B cell (primary cell): ENCODE data around the gene SLC51B. TPM values are rescaled to one million over a fixed set of nuclear protein-coding genes. Genes with fewer than 3 reads are reported as not detected.

Experiments used
- polyA plus RNA-seq: library from polyadenylated mRNA; depleted of rRNA; stranded (reverse); fragments of >200 nt; gene quantifications from 2 replicates; pipeline ENCODE4 v1.2.3, GENCODE V29; 2012
- total RNA-seq, 2 donors: library from RNA; stranded (reverse); fragments of 120-200 nt in 1 of 2; gene quantifications; 1 replicate in 1 of 2; 2 replicates in 1 of 2; pipeline versions ENCODE4 v1.2.3 to v1.2.4, GENCODE V29; 2013 to 2022

Gene SLC51B
- total and polyA plus RNA-seq, 2 donors (not counting 1 experiment from before 2014, with no cell fraction given) = not detected

Other genes starting within 250 kb of the SLC51B start
- 2.0 and 2.8 TPM in 2 replicates for gene PIF1, start 219.7 kb upstream of the SLC51B start, total RNA-seq
- gene PIF1, start 219.7 kb upstream of the SLC51B start, polyA plus RNA-seq = 6.2 and 6.8 TPM in 2 replicates
- gene PLEKHO2, start 203.5 kb upstream of the SLC51B start, total RNA-seq = 23.1 and 25.4 TPM in 2 replicates
- 8.5 and 13.7 TPM in 2 replicates for gene PLEKHO2, start 203.5 kb upstream of the SLC51B start, polyA plus RNA-seq
- gene ANKDD1A, start 133.5 kb upstream of the SLC51B start, total RNA-seq = 2.2 and 2.6 TPM in 2 replicates
- 1.0 and 2.7 TPM in 2 replicates for gene ANKDD1A, start 133.5 kb upstream of the SLC51B start, polyA plus RNA-seq
- 94.4 and 95.5 TPM in 2 replicates for gene SPG21, start 55.5 kb upstream of the SLC51B start, total RNA-seq
- 43.7 and 52.2 TPM in 2 replicates for gene SPG21, start 55.5 kb upstream of the SLC51B start, polyA plus RNA-seq
- 14.3 and 15.5 TPM in 2 replicates for gene MTFMT, start 15.7 kb upstream of the SLC51B start, total RNA-seq
- 7.9 and 10.0 TPM in 2 replicates for gene MTFMT, start 15.7 kb upstream of the SLC51B start, polyA plus RNA-seq
- not detected in 2 replicates for gene RASL12, start 22.6 kb downstream of the SLC51B start, total RNA-seq
- gene RASL12, start 22.6 kb downstream of the SLC51B start, polyA plus RNA-seq = not detected in 2 replicates
- not detected in 2 replicates for gene KBTBD13, start 31.4 kb downstream of the SLC51B start, total RNA-seq
- gene KBTBD13, start 31.4 kb downstream of the SLC51B start, polyA plus RNA-seq = not detected in 2 replicates
- 18.4 and 19.9 TPM in 2 replicates for gene UBAP1L, start 69.8 kb downstream of the SLC51B start, total RNA-seq
- 8.4 and 8.5 TPM in 2 replicates for gene UBAP1L, start 69.8 kb downstream of the SLC51B start, polyA plus RNA-seq
- gene PDCD7, start 88.4 kb downstream of the SLC51B start, total RNA-seq = 43.2 and 47.0 TPM in 2 replicates
- 14.4 and 34.6 TPM in 2 replicates for gene PDCD7, start 88.4 kb downstream of the SLC51B start, polyA plus RNA-seq
- gene CLPX, start 140.0 kb downstream of the SLC51B start, total RNA-seq = 54.5 and 63.1 TPM in 2 replicates
- gene CLPX, start 140.0 kb downstream of the SLC51B start, polyA plus RNA-seq = 16.6 and 30.9 TPM in 2 replicates
- 0.36 and 0.52 TPM in 2 replicates for gene CILP, start 166.1 kb downstream of the SLC51B start, total RNA-seq
- 0.63 and 0.94 TPM in 2 replicates for gene CILP, start 166.1 kb downstream of the SLC51B start, polyA plus RNA-seq
- 18.2 and 21.6 TPM in 2 replicates for gene PARP16, start 241.5 kb downstream of the SLC51B start, total RNA-seq
- gene PARP16, start 241.5 kb downstream of the SLC51B start, polyA plus RNA-seq = 13.9 and 19.1 TPM in 2 replicates